ENCODE data around the gene BMF. TPM values are rescaled to one million over a fixed set of nuclear protein-coding genes. Genes with fewer than 3 reads are reported as not detected.
A peak's percentile ranks its signal among the peaks of the same experiment; 100 is the strongest.

BMF gene
- total RNA-seq, 4 donors from 2014 or later, result 3.7 to 7.7 (median 5.3) TPM

GRCh38 chr15:40046721-40047414, 61.8 kb downstream of the BMF start:
- peak; percentile 28 for ATAC-seq (ENCODE audit: low FRiP score)
- DNase-seq (ENCODE audit: low spot score), result no peak

GRCh38 chr15:40045572-40046217, 63.0 kb downstream of the BMF start:
- DNase-seq (ENCODE audit: low spot score), result no peak
- ATAC-seq (ENCODE audit: low FRiP score), result no peak
- no peak for TF ChIP-seq CTCF (IDR thresholded peaks at IDR 0.05)

More at GRCh38 chr15:40046721-40047414, 61.8 kb downstream of the BMF start:
- no peak for TF ChIP-seq CTCF (IDR thresholded peaks at IDR 0.05)

DNA sequence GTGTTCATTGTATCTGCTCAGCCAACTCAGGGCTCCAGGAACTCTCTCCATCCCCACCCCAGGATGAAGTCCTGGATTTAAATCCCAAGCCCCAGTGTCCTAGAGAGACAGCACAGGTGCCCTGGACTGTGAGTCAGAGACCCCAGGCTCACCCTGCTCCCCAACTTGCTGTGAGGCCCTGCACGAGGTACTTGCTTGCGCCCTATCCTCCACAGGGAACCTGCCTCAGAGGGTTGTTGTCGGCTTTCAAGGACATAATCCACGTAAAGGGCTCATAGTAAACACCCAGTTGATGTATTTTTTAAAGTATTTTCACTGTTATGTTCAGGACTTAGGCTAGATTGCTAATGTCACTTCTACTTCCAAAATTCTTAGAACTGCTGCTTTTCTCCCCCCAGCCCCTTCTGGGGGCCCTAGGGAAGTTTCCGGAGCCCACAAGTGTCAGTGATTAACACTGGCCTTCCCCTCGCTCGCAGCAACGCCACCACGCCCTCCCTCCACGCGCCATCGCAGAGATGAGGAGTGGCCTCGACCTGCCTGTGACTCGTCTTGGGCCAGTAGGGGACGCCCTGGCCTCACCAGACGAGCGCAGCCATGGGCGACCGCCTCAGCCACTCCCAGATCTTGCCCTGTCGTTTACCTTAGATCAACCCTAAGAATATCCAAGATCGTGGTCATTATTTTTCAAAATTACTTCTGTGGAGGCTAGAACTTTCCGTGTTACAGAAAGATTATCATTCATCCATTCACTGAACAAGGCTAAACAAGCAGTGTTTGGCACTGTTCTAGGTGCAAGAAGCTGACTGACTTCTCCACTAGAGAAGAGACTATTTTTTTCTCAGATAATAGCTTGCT, 63.7 kb downstream of the BMF start:
- TF ChIP-seq CTCF (IDR thresholded peaks at IDR 0.05), result peak in 1 of 3 donors; percentile 58
- DNase-seq (ENCODE audit: low spot score) (peak; percentile 80), ATAC-seq (ENCODE audit: low FRiP score) (peak; percentile 90)

- no peak for DNase-seq (ENCODE audit: low spot score)
- no peak for TF ChIP-seq CTCF (IDR thresholded peaks at IDR 0.05)
- ATAC-seq (ENCODE audit: low FRiP score), result no peak
Measured at GRCh38 chr15:40043927-40044716, 64.6 kb downstream of the BMF start.

DNA sequence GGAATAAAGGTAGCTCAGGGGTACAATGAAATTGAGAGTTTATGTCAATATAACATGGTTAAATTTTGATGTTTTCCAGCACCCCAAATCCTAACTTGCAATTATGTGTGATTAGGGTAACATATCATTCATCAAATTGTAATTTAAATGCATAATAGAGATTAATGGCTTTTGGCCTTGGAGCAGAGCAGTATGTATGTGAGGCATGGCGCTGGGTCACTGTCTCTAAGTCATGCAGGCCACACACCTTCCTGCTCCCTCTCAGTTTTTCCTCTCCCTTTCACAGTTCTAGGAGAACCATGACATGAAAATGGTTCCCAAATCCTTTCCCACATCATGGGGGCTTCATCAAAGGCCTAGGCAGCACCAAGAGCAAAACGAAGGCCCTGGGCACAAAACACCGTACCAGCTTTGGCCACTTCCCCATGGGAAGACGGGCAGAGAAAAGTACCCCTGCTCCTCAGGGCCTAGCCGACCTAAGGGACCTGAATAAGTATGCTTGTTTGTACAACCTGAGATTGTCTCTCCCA, 65.8 kb downstream of the BMF start:
- no peak for ATAC-seq (ENCODE audit: low FRiP score)

More for the DNA sequence above, 65.8 kb downstream of the BMF start:
- TF ChIP-seq CTCF (IDR thresholded peaks at IDR 0.05), result no peak
- DNase-seq (ENCODE audit: low spot score), result no peak

Data from omental fat pad (tissue), 4 donors.